Fibroblast of lung (primary cell): ENCODE results near the gene DNAJB2. TPM values are rescaled to one million over a fixed set of nuclear protein-coding genes. Genes with fewer than 3 reads are reported as not detected.

Experiments
- DNase-seq, 2 donors: peaks; one replicate each; pipeline versions ENCODE4 v3.0.0 to v3.0.0-alpha.2; 2010; ENCODE audit warnings: low read depth in 2 of 2
- H2AFZ ChIP-seq: 2 replicates; pipeline ENCODE4 v1.5.1; 2012; ENCODE audit warnings: low read length, control low read depth, inconsistent platforms
- H3K27ac ChIP-seq: 2 replicates; pipeline ENCODE4 v1.5.1; 2011; ENCODE audit warnings: low read length, control low read depth; ENCODE audit not compliant: insufficient read depth
- H3K27me3 ChIP-seq: 2 replicates; pipeline ENCODE4 v1.5.1; 2011; ENCODE audit warnings: mild to moderate bottlenecking, low read length; ENCODE audit not compliant: control insufficient read depth, insufficient read depth
- H3K36me3 ChIP-seq: 2 replicates; pipeline ENCODE4 v1.5.1; 2011; ENCODE audit warnings: low read length; ENCODE audit not compliant: control insufficient read depth, insufficient read depth
- H3K4me1 ChIP-seq: 2 replicates; pipeline ENCODE4 v1.5.1; 2011; ENCODE audit warnings: low read length; ENCODE audit not compliant: control insufficient read depth, insufficient read depth; ENCODE audit errors: extremely low read depth
- H3K4me2 ChIP-seq: 2 replicates; pipeline ENCODE4 v1.5.1; 2011; ENCODE audit warnings: low read length, control low read depth; ENCODE audit not compliant: insufficient read depth; ENCODE audit errors: extremely low read depth
- H3K4me3 ChIP-seq, 4 experiments: fragments of 200-600 bp in 1 of 4; sonication (generic) in 1 of 4; replicated peaks in 1 of 4; 2 replicates each; pipeline ENCODE4 v1.5.1; 2011 to 2016; ENCODE audit warnings: low read length in 4 of 4, low read depth in 3 of 4, mild to moderate bottlenecking in 3 of 4, control low read depth in 2 of 4, inconsistent platforms in 1 of 4, mixed read lengths in 1 of 4; ENCODE audit not compliant: insufficient read depth in 1 of 4; ENCODE audit errors: control extremely low read depth in 1 of 4
- H3K79me2 ChIP-seq: 2 replicates; pipeline ENCODE4 v1.5.1; 2012; ENCODE audit warnings: mild to moderate bottlenecking, low read length, inconsistent platforms; ENCODE audit not compliant: control insufficient read depth, insufficient read depth
- H3K9ac ChIP-seq: 2 replicates; pipeline ENCODE4 v1.5.1; 2011; ENCODE audit warnings: mild to moderate bottlenecking, low read length, control low read depth; ENCODE audit not compliant: insufficient read depth
- H3K9me3 ChIP-seq: 2 replicates; pipeline ENCODE4 v1.5.1; 2012; ENCODE audit warnings: low read depth, low read length; ENCODE audit not compliant: control insufficient read depth, insufficient read depth
- H4K20me1 ChIP-seq: 2 replicates; pipeline ENCODE4 v1.5.1; 2011; ENCODE audit warnings: low read length; ENCODE audit not compliant: control insufficient read depth, insufficient read depth; ENCODE audit errors: extremely low read depth
- EZH2 ChIP-seq: IDR thresholded peaks from 2 replicates; pipeline ENCODE4 v1.5.1; 2012; ENCODE audit warnings: low read length, control low read depth, mild to moderate bottlenecking; ENCODE audit errors: missing control alignments
- polyA plus RNA-seq, 2 donors: library from polyadenylated mRNA; depleted of rRNA in 1 of 2; stranded (reverse) in 1 of 2; unstranded in 1 of 2; fragments of >200 nt; gene quantifications; 2 replicates each; pipeline ENCODE4 v1.2.1, GENCODE V29; 2011 to 2012; ENCODE audit warnings: missing spikeins in 1 of 2
- total RNA-seq: library from RNA; depleted of rRNA; stranded (reverse); fragments of >200 nt; gene quantifications from 2 replicates; pipeline ENCODE4 v1.2.1, GENCODE V29; 2014
- TF ChIP-seq, protein P1 (sequence below), 2 donors: IDR thresholded peaks in 1 of 2; conservative IDR thresholded peaks in 1 of 2; 1 replicate in 1 of 2; 2 replicates in 1 of 2; pipeline ENCODE4 v1.5.1; 2011 to 2012; ENCODE audit warnings: low read length in 2 of 2, control low read depth in 1 of 2, inconsistent platforms in 1 of 2, low read depth in 1 of 2, mild to moderate bottlenecking in 1 of 2

The DNAJB2 gene
- total and polyA plus RNA-seq, 2 donors (not counting 1 experiment from before 2014, with no cell fraction given): 29.8 to 81.3 TPM

DNA sequence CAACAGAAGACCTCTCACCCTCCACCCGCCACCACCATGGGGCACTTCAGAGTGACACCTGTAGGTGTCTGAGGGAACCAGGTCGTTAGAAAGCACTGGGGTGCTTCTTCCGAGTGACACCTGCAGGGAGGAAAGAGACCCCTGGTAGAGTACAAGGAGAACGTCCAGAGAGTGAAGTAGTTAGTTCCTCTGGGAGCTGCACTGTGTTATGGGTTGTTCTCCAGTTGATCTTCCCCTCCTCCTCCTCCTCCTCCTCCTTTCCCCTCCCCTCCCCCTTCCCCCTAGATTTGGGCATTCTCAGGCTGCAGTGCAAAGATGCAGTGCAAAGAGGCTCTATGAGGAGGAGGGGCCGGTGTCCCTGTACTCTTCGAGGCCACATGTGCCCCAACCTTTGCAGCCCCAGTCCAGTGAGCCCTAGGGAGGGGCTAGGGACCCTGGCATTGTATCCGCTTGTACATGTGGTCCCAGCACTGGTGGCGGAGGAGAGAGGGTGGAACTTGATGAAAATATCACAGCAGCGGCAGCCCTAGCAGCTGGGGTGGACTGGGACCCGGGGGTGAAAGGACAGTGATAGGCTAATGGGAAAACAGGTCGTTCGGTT, 850 bp downstream of the DNAJB2 start:
- H3K27ac ChIP-seq: peak overlapping the region; percentile 91
- H3K4me3 ChIP-seq: peak overlapping the region; percentile 41 to 80 (median 73)
- H2AFZ ChIP-seq: no peak overlapping the region
- no peaks in the 10 kb centered on the region for H4K20me1 ChIP-seq
- H3K4me1 ChIP-seq: peaks cover 17% of the 10 kb centered on the region
- no peak for DNase-seq
- no peaks in the 10 kb centered on the region for H3K27me3 ChIP-seq
- peak overlapping the region; percentile 98 for H3K9ac ChIP-seq
- H3K4me2 ChIP-seq: peak overlapping the region; percentile 100
- no peaks in the 10 kb centered on the region for H3K9me3 ChIP-seq
- no peak for TF ChIP-seq EZH2
- TF ChIP-seq, protein P1, sequence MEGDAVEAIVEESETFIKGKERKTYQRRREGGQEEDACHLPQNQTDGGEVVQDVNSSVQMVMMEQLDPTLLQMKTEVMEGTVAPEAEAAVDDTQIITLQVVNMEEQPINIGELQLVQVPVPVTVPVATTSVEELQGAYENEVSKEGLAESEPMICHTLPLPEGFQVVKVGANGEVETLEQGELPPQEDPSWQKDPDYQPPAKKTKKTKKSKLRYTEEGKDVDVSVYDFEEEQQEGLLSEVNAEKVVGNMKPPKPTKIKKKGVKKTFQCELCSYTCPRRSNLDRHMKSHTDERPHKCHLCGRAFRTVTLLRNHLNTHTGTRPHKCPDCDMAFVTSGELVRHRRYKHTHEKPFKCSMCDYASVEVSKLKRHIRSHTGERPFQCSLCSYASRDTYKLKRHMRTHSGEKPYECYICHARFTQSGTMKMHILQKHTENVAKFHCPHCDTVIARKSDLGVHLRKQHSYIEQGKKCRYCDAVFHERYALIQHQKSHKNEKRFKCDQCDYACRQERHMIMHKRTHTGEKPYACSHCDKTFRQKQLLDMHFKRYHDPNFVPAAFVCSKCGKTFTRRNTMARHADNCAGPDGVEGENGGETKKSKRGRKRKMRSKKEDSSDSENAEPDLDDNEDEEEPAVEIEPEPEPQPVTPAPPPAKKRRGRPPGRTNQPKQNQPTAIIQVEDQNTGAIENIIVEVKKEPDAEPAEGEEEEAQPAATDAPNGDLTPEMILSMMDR (conservative IDR thresholded peaks at IDR 0.05 in 1 of 2, IDR thresholded peaks at IDR 0.05 in 1 of 2; ENCODE audit: low read depth in 1 of 2, low read length in 2 of 2): no peak
- peaks cover 25% of the 10 kb centered on the region for H3K36me3 ChIP-seq
- H3K79me2 ChIP-seq: peaks cover 8% of the 10 kb centered on the region

- no peak for TF ChIP-seq EZH2
- Histone ChIP-seq H3K27me3 (no peaks in the 10 kb centered on the region), H2AFZ (no peak overlapping the region), H3K36me3 (peaks cover 28% of the 10 kb centered on the region), H3K9ac (peak overlapping the region; percentile 98), H3K27ac (peak overlapping the region; percentile 91), H4K20me1 (no peaks in the 10 kb centered on the region), H3K4me1 (peaks cover 17% of the 10 kb centered on the region), H3K4me2 (peak overlapping the region; percentile 100), H3K79me2 (peaks cover 8% of the 10 kb centered on the region), H3K9me3 (no peaks in the 10 kb centered on the region), H3K4me3 (peak overlapping the region in 2 of 4 experiments; percentile 75 to 80)
- no peak for DNase-seq
These were observed 1.5 kb downstream of the DNAJB2 start for GRCh38 chr2:219280651-219281050.

GRCh38 chr2:219281588-219281987, 2.4 kb downstream of the DNAJB2 start:
- H3K4me2 ChIP-seq: no peak overlapping the region
- H3K36me3 ChIP-seq: peaks cover 28% of the 10 kb centered on the region
- peaks cover 8% of the 10 kb centered on the region for H3K79me2 ChIP-seq
- no peak overlapping the region for H3K9ac ChIP-seq
- no peaks in the 10 kb centered on the region for H4K20me1 ChIP-seq
- DNase-seq: no peak
- no peak overlapping the region for H3K4me3 ChIP-seq
- H3K9me3 ChIP-seq: no peaks in the 10 kb centered on the region
- no peak overlapping the region for H3K27ac ChIP-seq
- TF ChIP-seq, protein P1 (conservative IDR thresholded peaks at IDR 0.05 in 1 of 2, IDR thresholded peaks at IDR 0.05 in 1 of 2; ENCODE audit: low read depth in 1 of 2, low read length in 2 of 2): no peak
- TF ChIP-seq EZH2: no peak
- no peak overlapping the region for H2AFZ ChIP-seq
- peaks cover 23% of the 10 kb centered on the region for H3K4me1 ChIP-seq
- no peaks in the 10 kb centered on the region for H3K27me3 ChIP-seq
